Smooth muscle cell (in vitro differentiated cells): ENCODE results near the gene TRABD. TPM values are rescaled to one million over a fixed set of nuclear protein-coding genes. Genes with fewer than 3 reads are reported as not detected.

Source experiments
- DNase-seq: peaks from one replicate; lab custom pipeline; 2025; ENCODE audit not compliant: unreplicated experiment; lab: John Stamatoyannopoulos, UW
- H2AFZ ChIP-seq: fragments of 200-600 bp; sonication (generic); 2 replicates; pipeline ENCODE4 v1.6.0; 2016; ENCODE audit warnings: antibody characterized with exemption, low read depth, mild to moderate bottlenecking
- H3F3A ChIP-seq: fragments of 200-600 bp; sonication (generic); 2 replicates; pipeline ENCODE4 v1.6.0; 2017; ENCODE audit warnings: antibody characterized with exemption, low read depth
- H3K27ac ChIP-seq: fragments of 200-600 bp; sonication (generic); 2 replicates; pipeline ENCODE4 v1.5.1; 2016; ENCODE audit warnings: low read depth, mild to moderate bottlenecking
- H3K27me3 ChIP-seq: fragments of 200-600 bp; sonication (generic); 2 replicates; pipeline ENCODE4 v1.6.1; 2016; ENCODE audit warnings: low read depth, mild to moderate bottlenecking
- H3K36me3 ChIP-seq: fragments of 200-600 bp; sonication (generic); 2 replicates; pipeline ENCODE4 v1.5.1; 2016; ENCODE audit warnings: low read depth
- H3K4me1 ChIP-seq: fragments of 200-600 bp; sonication (generic); 2 replicates; pipeline ENCODE4 v1.5.1; 2016; ENCODE audit warnings: low read depth
- H3K4me2 ChIP-seq: fragments of 200-600 bp; sonication (generic); 2 replicates; pipeline ENCODE4 v1.6.0; 2016; ENCODE audit warnings: mild to moderate bottlenecking
- H3K4me3 ChIP-seq: fragments of 200-600 bp; sonication (generic); 2 replicates; pipeline ENCODE4 v1.5.1; 2016; ENCODE audit warnings: mild to moderate bottlenecking
- H3K79me2 ChIP-seq: fragments of 200-600 bp; sonication (generic); 2 replicates; pipeline ENCODE4 v1.6.0; 2016; ENCODE audit warnings: low read depth, mild to moderate bottlenecking
- H3K9ac ChIP-seq: fragments of 200-600 bp; sonication (generic); 2 replicates; pipeline ENCODE4 v1.6.0; 2016; ENCODE audit warnings: low read depth
- H3K9me3 ChIP-seq: fragments of 200-600 bp; sonication (generic); replicated peaks from 2 replicates; pipeline ENCODE4 v1.5.1; 2016; ENCODE audit warnings: low read depth
- H4K20me1 ChIP-seq: fragments of 200-600 bp; sonication (generic); 2 replicates; pipeline ENCODE4 v1.6.0; 2016; ENCODE audit warnings: low read depth
- CTCF ChIP-seq: fragments of 200-600 bp; sonication (generic); IDR thresholded peaks from 2 replicates; pipeline ENCODE4 v1.5.1; 2017; ENCODE audit warnings: borderline replicate concordance, mild to moderate bottlenecking, antibody characterized with exemption; ENCODE audit not compliant: insufficient read depth, poor library complexity, severe bottlenecking
- WGBS: methylation state at CpG from one replicate; pipeline ENCODE4 v1.1.7; 2016; ENCODE audit warnings: low lambda C conversion rate; 5-methylcytosine and 5-hydroxymethylcytosine counted together
- polyA plus RNA-seq: library from polyadenylated mRNA; unstranded; fragments of >200 nt; fragmentation: Nextera tagmentation; extraction: Ambion mirVana; gene quantifications from 2 replicates; pipeline ENCODE4 v1.2.1, GENCODE V29; 2016
- total RNA-seq: library from RNA; depleted of rRNA; stranded (reverse); fragments of >200 nt; gene quantifications from 2 replicates; pipeline ENCODE4 v1.2.3, GENCODE V29; 2014

TRABD gene
- total and polyA plus RNA-seq, 2 experiments from 2014 or later, result 17.8 to 58.5 TPM

GRCh38 chr22:50180727-50181521 lies 4.8 kb upstream of the TRABD start:
- Histone ChIP-seq H3K4me1 (no peaks in the 10 kb centered on the region), H2AFZ (no peak overlapping the region), H3K9ac (no peak overlapping the region), H3K36me3 (no peaks in the 10 kb centered on the region), H3K79me2 (peaks cover under 1% of the 10 kb centered on the region), H3K27me3 (no peaks in the 10 kb centered on the region), H3K9me3 (no peaks in the 10 kb centered on the region), H3K27ac (no peak overlapping the region), H3F3A (no peaks in the 10 kb centered on the region), H4K20me1 (no peaks in the 10 kb centered on the region), H3K4me3 (no peak overlapping the region), H3K4me2 (no peak overlapping the region)
- 97% methylated on average over 26 of the region's 27 CpGs for WGBS
- no peak for DNase-seq
- TF ChIP-seq CTCF, result no peak

- no peak for DNase-seq
- H3K9me3 ChIP-seq, result no peaks in the 10 kb centered on the region
- H3K4me2 ChIP-seq, result no peak overlapping the region
- no peaks in the 10 kb centered on the region for H3K36me3 ChIP-seq
- no peaks in the 10 kb centered on the region for H3K27me3 ChIP-seq
- peaks cover 5% of the 10 kb centered on the region for H4K20me1 ChIP-seq
- H3F3A ChIP-seq, result no peaks in the 10 kb centered on the region
- WGBS, result 93% methylated on average over 29 of the region's 31 CpGs
- H3K79me2 ChIP-seq, result peaks cover 15% of the 10 kb centered on the region
- H3K27ac ChIP-seq, result no peak overlapping the region
- H3K4me3 ChIP-seq, result no peak overlapping the region
- no peak overlapping the region for H3K9ac ChIP-seq
- TF ChIP-seq CTCF, result no peak
- H3K4me1 ChIP-seq, result no peaks in the 10 kb centered on the region
- H2AFZ ChIP-seq, result no peak overlapping the region
Observed at GRCh38 chr22:50182176-50183081, 3.3 kb upstream of the TRABD start.

- no peak overlapping the region for H3K4me3 ChIP-seq
- H3K9ac ChIP-seq, result no peak overlapping the region
- H2AFZ ChIP-seq, result no peak overlapping the region
- DNase-seq, result no peak
- no peaks in the 10 kb centered on the region for H3K4me1 ChIP-seq
- peaks cover 24% of the 10 kb centered on the region for H3K79me2 ChIP-seq
- WGBS, result 93% methylated on average over 18 of the region's 19 CpGs
- no peak for TF ChIP-seq CTCF
- peaks cover 5% of the 10 kb centered on the region for H4K20me1 ChIP-seq
- no peaks in the 10 kb centered on the region for H3K36me3 ChIP-seq
- no peaks in the 10 kb centered on the region for H3K9me3 ChIP-seq
- H3K4me2 ChIP-seq, result no peak overlapping the region
- H3K27ac ChIP-seq, result no peak overlapping the region
- H3K27me3 ChIP-seq, result no peaks in the 10 kb centered on the region
- no peaks in the 10 kb centered on the region for H3F3A ChIP-seq
Observed at GRCh38 chr22:50183141-50183971, 2.4 kb upstream of the TRABD start.
